HCT116 (cell line): ENCODE data around the gene FAM83G. TPM values are rescaled to one million over a fixed set of nuclear protein-coding genes. Genes with fewer than 3 reads are reported as not detected.

Experiments
- ATAC-seq: fragments of 200-7000 bp; cut with Tn5 transposase; 2 replicates; pipeline ENCODE4 v1.9.1; 2020; ENCODE audit warnings: mild to moderate bottlenecking, moderate library complexity
- BruUV-seq: library from RNA; stranded (reverse); fragments of 400-500 nt; replicated peaks from 2 replicates; lab custom pipeline; 2021; lab: Mats Ljungman, UMichigan
- CTCF ChIA-PET: fragments of 300-600 bp; sonication (Branson Sonifier 250); formaldehyde crosslinking; loops from one replicate; lab custom pipeline; 2021; ENCODE audit warnings: antibody characterized with exemption; lab: Charles Lee
- POLR2A ChIA-PET: fragments of 300-600, 350-600 bp; sonication (Branson Sonifier 250); formaldehyde crosslinking; loops from one replicate; lab custom pipeline; 2021; ENCODE audit warnings: antibody characterized with exemption; lab: Charles Lee
- RAD21 ChIA-PET, 2 experiments: fragments of 300-600 bp; sonication (Branson Sonifier 250); formaldehyde crosslinking; loops; one replicate each; lab custom pipeline; 2023; ENCODE audit warnings: low total read pairs in 2 of 2; ENCODE audit not compliant: uncharacterized antibody in 2 of 2, unreplicated experiment in 2 of 2, low non-redundant PET in 1 of 2; lab: Charles Lee
- DNase-seq: peaks from one replicate; pipeline ENCODE4 v3.0.0-alpha.2; 2010; ENCODE audit warnings: low read depth, low spot score
- H2AFZ ChIP-seq: fragments of 200-600 bp; shearing (Covaris generic), sonication (generic); 2 replicates; pipeline ENCODE4 v1.6.1; 2017; ENCODE audit warnings: low read depth, mixed run types, mixed read lengths, antibody characterized with exemption, low read length; ENCODE audit not compliant: poor library complexity, severe bottlenecking
- H3K27ac ChIP-seq: 2 replicates; pipeline ENCODE4 v1.5.1; 2012; ENCODE audit warnings: low read depth, low read length
- H3K27me3 ChIP-seq: fragments of 200-600 bp; sonication (generic); 2 replicates; pipeline ENCODE4 v1.6.1; 2016; ENCODE audit warnings: mixed run types, low read length, mixed read lengths; ENCODE audit not compliant: insufficient read depth
- H3K36me3 ChIP-seq, 2 experiments: fragments of 200-500 bp in 1 of 2; fragments of 200-600 bp in 1 of 2; sonication (Bioruptor generic) in 1 of 2; sonication (generic) in 1 of 2; 2 replicates each; pipeline versions ENCODE4 v1.5.1 to v1.6.1; 2014 to 2016; ENCODE audit warnings: low read length in 2 of 2, inconsistent platforms in 1 of 2, mixed read lengths in 1 of 2, mixed run types in 1 of 2; ENCODE audit not compliant: insufficient read depth in 2 of 2, control insufficient read depth in 1 of 2
- H3K4me1 ChIP-seq, 2 experiments: fragments of 200-600 bp in 1 of 2; sonication (generic) in 1 of 2; 2 replicates each; pipeline versions ENCODE4 v1.5.1 to v1.6.1; 2012 to 2017; ENCODE audit warnings: low read length in 2 of 2, inconsistent platforms in 1 of 2, mild to moderate bottlenecking in 1 of 2, mixed read lengths in 1 of 2, mixed run types in 1 of 2, moderate library complexity in 1 of 2; ENCODE audit not compliant: insufficient read depth in 2 of 2, control insufficient read depth in 1 of 2
- H3K4me2 ChIP-seq: fragments of 200-600 bp; sonication (generic); 2 replicates; pipeline ENCODE4 v1.6.1; 2017; ENCODE audit warnings: mixed run types, low read length, mixed read lengths
- H3K4me3 ChIP-seq, 2 experiments: fragments of 200-600 bp in 1 of 2; sonication (generic) in 1 of 2; replicated peaks in 1 of 2; 2 replicates each; pipeline ENCODE4 v1.5.1; 2011 to 2016; ENCODE audit warnings: low read length in 2 of 2, control low read depth in 1 of 2, low read depth in 1 of 2, mild to moderate bottlenecking in 1 of 2, mixed read lengths in 1 of 2, mixed run types in 1 of 2
- H3K79me2 ChIP-seq: fragments of 200-600 bp; sonication (generic); 2 replicates; pipeline ENCODE4 v1.6.1; 2017; ENCODE audit warnings: mild to moderate bottlenecking, mixed run types, low read length, moderate library complexity, mixed read lengths; ENCODE audit not compliant: insufficient read depth
- H3K9ac ChIP-seq: fragments of 200-600 bp; sonication (generic); 2 replicates; pipeline ENCODE4 v1.6.1; 2016; ENCODE audit warnings: low read length, mixed read lengths
- H3K9me2 ChIP-seq: fragments of 200-600 bp; sonication (generic), shearing (Covaris generic); 2 replicates; pipeline ENCODE4 v1.6.1; 2017; ENCODE audit warnings: mixed run types, mild to moderate bottlenecking, moderate library complexity; ENCODE audit not compliant: insufficient read depth
- H3K9me3 ChIP-seq, 2 experiments: fragments of 200-500 bp in 1 of 2; fragments of 200-600 bp in 1 of 2; sonication (Bioruptor generic) in 1 of 2; sonication (generic) in 1 of 2; 2 replicates each; pipeline ENCODE4 v1.6.1; 2014 to 2017; ENCODE audit warnings: low read length in 2 of 2, mixed read lengths in 2 of 2, inconsistent platforms in 1 of 2, low read depth in 1 of 2, mild to moderate bottlenecking in 1 of 2, mixed run types in 1 of 2, moderate library complexity in 1 of 2; ENCODE audit not compliant: control insufficient read depth in 1 of 2, insufficient read depth in 1 of 2
- H4K20me1 ChIP-seq: fragments of 200-600 bp; sonication (generic), shearing (Covaris generic); 2 replicates; pipeline ENCODE4 v1.6.1; 2017; ENCODE audit warnings: mixed run types, mild to moderate bottlenecking, moderate library complexity; ENCODE audit not compliant: insufficient read depth
- CBX3 ChIP-seq: IDR thresholded peaks from 2 replicates; pipeline ENCODE4 v1.6.1; 2012; ENCODE audit warnings: low read depth
- EGR1 ChIP-seq: IDR thresholded peaks from 2 replicates; pipeline ENCODE4 v1.6.1; 2012; ENCODE audit warnings: low read depth
- ELF1 ChIP-seq: IDR thresholded peaks from 2 replicates; pipeline ENCODE4 v1.6.1; 2012; ENCODE audit warnings: low read depth, borderline replicate concordance
- EZH2 ChIP-seq: fragments of 200-600 bp; sonication (generic); IDR thresholded peaks from 2 replicates; pipeline ENCODE4 v1.6.1; 2017; ENCODE audit warnings: antibody characterized with exemption, mixed run types
- FOSL1 ChIP-seq: IDR thresholded peaks from 2 replicates; pipeline ENCODE4 v1.6.1; 2012; ENCODE audit warnings: low read depth
- JUND ChIP-seq: IDR thresholded peaks from 2 replicates; pipeline ENCODE4 v1.6.1; 2012
- POLR2A ChIP-seq: IDR thresholded peaks from 2 replicates; pipeline ENCODE4 v1.7.0; 2011; ENCODE audit warnings: borderline replicate concordance; ENCODE audit not compliant: insufficient read depth, insufficient read length; ENCODE audit errors: extremely low read depth
- POLR2AphosphoS5 ChIP-seq: IDR thresholded peaks from 2 replicates; pipeline ENCODE4 v1.6.1; 2011; ENCODE audit warnings: mild to moderate bottlenecking, low read depth, low read length, moderate library complexity
- SP1 ChIP-seq: IDR thresholded peaks from 2 replicates; pipeline ENCODE4 v1.6.1; 2012; ENCODE audit warnings: low read depth
- SRF ChIP-seq: IDR thresholded peaks from 2 replicates; pipeline ENCODE4 v1.6.1; 2012; ENCODE audit warnings: low read depth
- YY1 ChIP-seq: IDR thresholded peaks from 2 replicates; pipeline ENCODE4 v1.6.1; 2011; ENCODE audit warnings: low read length, low read depth, moderate library complexity, mild to moderate bottlenecking; ENCODE audit not compliant: insufficient replicate concordance; ENCODE audit errors: extremely low read depth
- intact Hi-C: fragments of 100-400 bp; cut with micrococcal nuclease; formaldehyde crosslinking; loops from 2 replicates; pipeline ENCODE4 v1.10.0; 2022
- total RNA-seq: library from RNA; stranded (reverse); gene quantifications from one replicate; pipeline ENCODE4 v1.2.1, GENCODE V29; 2021; ENCODE audit not compliant: unreplicated experiment
- TF ChIP-seq, protein P1 (sequence below), 3 experiments: fragments of 200-600 bp in 1 of 3; sonication (generic) in 1 of 3; IDR thresholded peaks in 2 of 3; conservative IDR thresholded peaks in 1 of 3; 2 replicates each; pipeline ENCODE4 v1.5.1; 2012 to 2017; ENCODE audit warnings: low read depth in 2 of 3, low read length in 2 of 3, antibody characterized with exemption in 1 of 3, borderline replicate concordance in 1 of 3, control low read depth in 1 of 3, mild to moderate bottlenecking in 1 of 3, mixed read lengths in 1 of 3, mixed run types in 1 of 3, moderate library complexity in 1 of 3; ENCODE audit not compliant: insufficient read depth in 1 of 3
- TF ChIP-seq, protein P2 (sequence below): IDR thresholded peaks from 2 replicates; pipeline ENCODE4 v1.6.1; 2011; ENCODE audit warnings: mild to moderate bottlenecking, low read length, moderate library complexity; ENCODE audit not compliant: insufficient replicate concordance; ENCODE audit errors: extremely low read depth
- TF ChIP-seq, protein P3 (sequence below): IDR thresholded peaks from 2 replicates; pipeline ENCODE4 v1.6.1; 2012

The FAM83G gene
- total RNA-seq, 1 experiment from 2014 or later = 33.9 TPM

DNA sequence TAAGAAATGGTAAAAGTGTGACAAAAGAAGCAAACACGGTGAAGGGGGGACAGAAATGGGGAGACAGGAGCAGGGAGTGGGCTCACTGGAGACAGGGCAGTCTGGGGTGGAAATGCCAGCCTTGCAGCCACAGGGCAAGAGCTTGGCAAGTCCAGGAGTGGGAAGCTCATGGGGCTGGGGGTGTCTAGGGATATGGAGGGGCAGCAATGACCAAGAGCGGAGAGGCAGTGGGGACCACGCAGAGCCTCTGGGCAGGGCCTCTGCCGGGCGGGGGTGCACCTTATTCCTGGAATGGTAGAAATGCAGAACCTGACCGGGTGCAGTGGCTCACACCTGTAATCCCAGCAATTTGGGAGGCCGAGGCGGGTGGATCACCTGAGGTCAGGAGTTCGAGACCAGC is 40.0 kb downstream of the FAM83G start:
- H2AFZ ChIP-seq = no peak overlapping the region
- ATAC-seq (no peak), DNase-seq (no peak)
- TF ChIP-seq YY1 (no peak), SRF (no peak), FOSL1 (no peak), EZH2 (no peak), ELF1 (no peak), JUND (no peak), POLR2AphosphoS5 (no peak), EGR1 (no peak), CBX3 (no peak), POLR2A (no peak), SP1 (no peak)
- TF ChIP-seq, protein P1, sequence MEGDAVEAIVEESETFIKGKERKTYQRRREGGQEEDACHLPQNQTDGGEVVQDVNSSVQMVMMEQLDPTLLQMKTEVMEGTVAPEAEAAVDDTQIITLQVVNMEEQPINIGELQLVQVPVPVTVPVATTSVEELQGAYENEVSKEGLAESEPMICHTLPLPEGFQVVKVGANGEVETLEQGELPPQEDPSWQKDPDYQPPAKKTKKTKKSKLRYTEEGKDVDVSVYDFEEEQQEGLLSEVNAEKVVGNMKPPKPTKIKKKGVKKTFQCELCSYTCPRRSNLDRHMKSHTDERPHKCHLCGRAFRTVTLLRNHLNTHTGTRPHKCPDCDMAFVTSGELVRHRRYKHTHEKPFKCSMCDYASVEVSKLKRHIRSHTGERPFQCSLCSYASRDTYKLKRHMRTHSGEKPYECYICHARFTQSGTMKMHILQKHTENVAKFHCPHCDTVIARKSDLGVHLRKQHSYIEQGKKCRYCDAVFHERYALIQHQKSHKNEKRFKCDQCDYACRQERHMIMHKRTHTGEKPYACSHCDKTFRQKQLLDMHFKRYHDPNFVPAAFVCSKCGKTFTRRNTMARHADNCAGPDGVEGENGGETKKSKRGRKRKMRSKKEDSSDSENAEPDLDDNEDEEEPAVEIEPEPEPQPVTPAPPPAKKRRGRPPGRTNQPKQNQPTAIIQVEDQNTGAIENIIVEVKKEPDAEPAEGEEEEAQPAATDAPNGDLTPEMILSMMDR (IDR thresholded peaks at IDR 0.05 in 2 of 3, conservative IDR thresholded peaks at IDR 0.05 in 1 of 3; ENCODE audit: borderline replicate concordance in 1 of 3, insufficient read depth in 1 of 3, low read depth in 2 of 3, low read length in 2 of 3) = no peak
- TF ChIP-seq, protein P2, sequence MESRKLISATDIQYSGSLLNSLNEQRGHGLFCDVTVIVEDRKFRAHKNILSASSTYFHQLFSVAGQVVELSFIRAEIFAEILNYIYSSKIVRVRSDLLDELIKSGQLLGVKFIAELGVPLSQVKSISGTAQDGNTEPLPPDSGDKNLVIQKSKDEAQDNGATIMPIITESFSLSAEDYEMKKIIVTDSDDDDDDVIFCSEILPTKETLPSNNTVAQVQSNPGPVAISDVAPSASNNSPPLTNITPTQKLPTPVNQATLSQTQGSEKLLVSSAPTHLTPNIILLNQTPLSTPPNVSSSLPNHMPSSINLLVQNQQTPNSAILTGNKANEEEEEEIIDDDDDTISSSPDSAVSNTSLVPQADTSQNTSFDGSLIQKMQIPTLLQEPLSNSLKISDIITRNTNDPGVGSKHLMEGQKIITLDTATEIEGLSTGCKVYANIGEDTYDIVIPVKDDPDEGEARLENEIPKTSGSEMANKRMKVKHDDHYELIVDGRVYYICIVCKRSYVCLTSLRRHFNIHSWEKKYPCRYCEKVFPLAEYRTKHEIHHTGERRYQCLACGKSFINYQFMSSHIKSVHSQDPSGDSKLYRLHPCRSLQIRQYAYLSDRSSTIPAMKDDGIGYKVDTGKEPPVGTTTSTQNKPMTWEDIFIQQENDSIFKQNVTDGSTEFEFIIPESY = no peak
- TF ChIP-seq, protein P3, sequence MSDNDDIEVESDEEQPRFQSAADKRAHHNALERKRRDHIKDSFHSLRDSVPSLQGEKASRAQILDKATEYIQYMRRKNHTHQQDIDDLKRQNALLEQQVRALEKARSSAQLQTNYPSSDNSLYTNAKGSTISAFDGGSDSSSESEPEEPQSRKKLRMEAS = no peak
- no peaks in the 10 kb centered on the region for H3K9me3 ChIP-seq
- H3K27me3 ChIP-seq = no peaks in the 10 kb centered on the region
- no peaks in the 10 kb centered on the region for H3K79me2 ChIP-seq
- no peak overlapping the region for H3K4me3 ChIP-seq
- ChIA-PET RAD21 (no interaction called here), POLR2A (no interaction called here), CTCF (no interaction called here)
- no TSS peak for BruUV-seq
- H3K9me2 ChIP-seq = no peaks in the 10 kb centered on the region
- peaks cover 18 to 47% of the 10 kb centered on the region in 2 experiments for H3K4me1 ChIP-seq
- H3K36me3 ChIP-seq = no peaks in the 10 kb centered on the region
- intact Hi-C loops = no loop called here
- H3K27ac ChIP-seq = no peak overlapping the region
- no peaks in the 10 kb centered on the region for H4K20me1 ChIP-seq
- H3K4me2 ChIP-seq = no peak overlapping the region
- no peak overlapping the region for H3K9ac ChIP-seq
